ENCODE results near the gene STPG3. TPM values are rescaled to one million over a fixed set of nuclear protein-coding genes. Genes with fewer than 3 reads are reported as not detected.

The STPG3 gene
- total RNA-seq, 2 experiments from 2014 or later = not detected

DNA sequence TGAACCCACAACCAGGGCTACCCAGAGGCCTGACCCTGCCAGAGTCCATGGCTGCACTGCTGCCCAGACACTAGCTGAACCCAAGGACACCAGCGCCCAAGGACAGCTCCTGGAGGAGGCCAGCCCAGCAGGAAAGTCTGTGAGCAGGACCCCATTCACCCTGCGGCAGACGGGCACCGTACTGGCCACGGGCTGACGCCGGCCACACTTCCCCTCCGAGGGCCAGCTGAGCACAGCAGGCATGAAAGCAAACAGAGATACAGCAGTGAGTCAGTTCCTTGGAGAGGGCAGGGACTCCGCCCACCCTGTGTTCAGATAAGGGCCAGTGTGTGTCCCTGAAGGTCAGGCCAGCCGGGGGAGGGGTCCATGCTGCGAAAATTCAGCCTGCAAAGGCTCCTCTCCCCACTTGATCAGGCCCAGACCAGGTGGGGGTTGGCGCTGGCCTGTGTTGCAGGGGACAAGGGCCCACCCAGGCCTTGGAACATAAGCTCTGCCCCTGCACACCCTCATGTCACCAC is 32.3 kb upstream of the STPG3 start:
- Mint-ChIP-seq H3K9me3 (no peaks in the 10 kb centered on the region), H3K36me3 (ENCODE audit: low read depth) (no peaks in the 10 kb centered on the region)
- CTCF ChIA-PET = interaction anchor here (0.9 kb wide), 1 partner anchor 29 kb away, joined by 3 read pairs; no protein-coding TSS in a partner anchor

DNA sequence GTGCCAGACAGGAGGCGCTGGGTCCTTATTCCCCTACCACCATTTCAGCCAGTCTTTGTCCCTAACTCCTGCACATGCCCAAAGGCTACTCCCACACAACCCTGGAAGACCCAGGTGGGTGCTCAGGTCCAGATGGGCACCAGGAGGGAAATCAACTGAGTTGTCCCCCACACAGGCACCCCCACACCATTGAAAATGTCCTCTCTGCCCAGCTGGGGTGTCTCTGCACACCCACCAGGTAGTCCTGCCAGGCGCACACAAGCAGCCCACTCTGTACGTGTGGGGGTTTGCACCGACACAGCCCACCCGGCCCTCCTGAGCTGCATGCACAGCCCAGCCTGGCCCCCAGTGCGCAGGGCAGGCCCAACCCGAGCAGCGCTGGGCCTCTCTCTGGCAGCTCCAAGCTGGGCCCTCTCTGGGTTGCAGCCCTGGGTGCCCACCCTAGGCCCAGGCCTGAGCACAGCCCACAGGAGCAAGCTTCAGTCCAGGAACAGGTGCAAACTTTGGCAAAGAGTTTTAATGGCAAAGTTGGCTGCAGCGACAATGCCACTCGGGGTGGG is 31.2 kb upstream of the STPG3 start:
- TF ChIP-seq, protein P1, sequence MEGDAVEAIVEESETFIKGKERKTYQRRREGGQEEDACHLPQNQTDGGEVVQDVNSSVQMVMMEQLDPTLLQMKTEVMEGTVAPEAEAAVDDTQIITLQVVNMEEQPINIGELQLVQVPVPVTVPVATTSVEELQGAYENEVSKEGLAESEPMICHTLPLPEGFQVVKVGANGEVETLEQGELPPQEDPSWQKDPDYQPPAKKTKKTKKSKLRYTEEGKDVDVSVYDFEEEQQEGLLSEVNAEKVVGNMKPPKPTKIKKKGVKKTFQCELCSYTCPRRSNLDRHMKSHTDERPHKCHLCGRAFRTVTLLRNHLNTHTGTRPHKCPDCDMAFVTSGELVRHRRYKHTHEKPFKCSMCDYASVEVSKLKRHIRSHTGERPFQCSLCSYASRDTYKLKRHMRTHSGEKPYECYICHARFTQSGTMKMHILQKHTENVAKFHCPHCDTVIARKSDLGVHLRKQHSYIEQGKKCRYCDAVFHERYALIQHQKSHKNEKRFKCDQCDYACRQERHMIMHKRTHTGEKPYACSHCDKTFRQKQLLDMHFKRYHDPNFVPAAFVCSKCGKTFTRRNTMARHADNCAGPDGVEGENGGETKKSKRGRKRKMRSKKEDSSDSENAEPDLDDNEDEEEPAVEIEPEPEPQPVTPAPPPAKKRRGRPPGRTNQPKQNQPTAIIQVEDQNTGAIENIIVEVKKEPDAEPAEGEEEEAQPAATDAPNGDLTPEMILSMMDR (IDR thresholded peaks at IDR 0.05) = no peak
- H3K27ac Mint-ChIP-seq = no peak overlapping the region
- DNase-seq (no peak), ATAC-seq (no peak)
- intact Hi-C loops (cut with micrococcal nuclease) = no loop called here
- peaks cover 8% of the 10 kb centered on the region for H3K4me1 Mint-ChIP-seq (ENCODE audit: low read depth)
- no peaks in the 10 kb centered on the region for H3K36me3 Mint-ChIP-seq (ENCODE audit: low read depth)
- no peaks in the 10 kb centered on the region for H3K9me3 Mint-ChIP-seq
- H3K4me3 Mint-ChIP-seq = peak overlapping the region; percentile 17
- no peaks in the 10 kb centered on the region for H3K27me3 Mint-ChIP-seq
- ChIA-PET POLR2A (interaction anchor here (1.8 to 7.1 kb wide), 3 partner anchors 10 to 21 kb away, joined by 5 to 44 read pairs (median 9); partner anchors contain the start of genes NDOR1, TMEM203 and TUBB4B), CTCF (interaction anchor here (8.9 kb wide), 1 partner anchor 17 kb away, joined by 58 read pairs; no protein-coding TSS in a partner anchor)

More for the DNA sequence above, 32.3 kb upstream of the STPG3 start:
- ATAC-seq = no peak
- intact Hi-C loops (cut with micrococcal nuclease) = no loop called here
- TF ChIP-seq, protein P1 (IDR thresholded peaks at IDR 0.05) = no peak
- POLR2A ChIA-PET = interaction anchor here (2.8 to 7.1 kb wide), 2 partner anchors 9 to 13 kb away, joined by 9 to 44 read pairs; partner anchors contain the start of genes NDOR1 and TMEM203
- Mint-ChIP-seq H3K27ac (no peak overlapping the region), H3K4me3 (no peak overlapping the region), H3K27me3 (no peaks in the 10 kb centered on the region), H3K4me1 (ENCODE audit: low read depth) (peaks cover 4% of the 10 kb centered on the region)
- no peak for DNase-seq

DNA sequence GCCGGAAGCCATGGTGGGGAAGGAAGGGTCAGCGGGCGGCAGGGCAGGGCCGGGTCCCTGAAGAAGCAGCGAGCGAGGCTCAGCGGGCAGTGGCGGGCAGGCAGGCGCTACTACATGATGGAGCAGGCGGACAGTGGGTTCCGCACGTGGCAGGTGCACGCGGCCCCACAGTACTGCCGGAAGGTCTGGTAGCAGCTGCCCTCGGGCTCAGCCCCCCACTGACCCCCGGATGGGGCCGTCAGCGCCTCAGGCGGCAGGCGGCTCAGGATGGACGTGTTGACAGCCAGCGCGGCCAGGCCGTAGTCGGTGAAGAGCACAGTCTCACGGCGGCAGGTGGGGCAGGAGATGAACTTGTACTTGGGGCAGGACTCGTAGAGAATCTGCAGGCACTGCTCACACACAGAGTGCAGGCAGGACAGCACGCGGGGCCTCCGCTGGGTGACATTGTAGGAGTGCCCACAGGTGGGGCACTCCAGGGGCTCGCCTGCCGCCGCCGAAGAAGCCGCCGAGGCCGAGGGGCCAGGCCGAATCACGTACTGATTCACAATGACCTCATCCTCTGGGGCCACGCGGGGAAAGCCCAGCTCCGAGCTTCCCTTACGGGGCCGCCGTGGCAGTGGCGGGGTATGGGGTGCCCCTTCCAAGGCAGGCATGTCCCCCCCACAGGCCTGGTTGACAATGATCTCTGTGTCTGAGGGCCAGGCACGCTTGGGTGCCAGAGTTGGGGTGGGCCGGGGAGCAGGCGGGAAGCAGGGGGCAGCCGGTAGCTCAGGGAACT is 30.6 kb upstream of the STPG3 start:
- no peak overlapping the region for H3K27ac Mint-ChIP-seq
- intact Hi-C loops (cut with micrococcal nuclease) = no loop called here
- no peaks in the 10 kb centered on the region for H3K27me3 Mint-ChIP-seq
- DNase-seq (no peak), ATAC-seq (no peak)
- TF ChIP-seq, protein P1 (IDR thresholded peaks at IDR 0.05) = no peak
- H3K4me1 Mint-ChIP-seq (ENCODE audit: low read depth) = peaks cover 8% of the 10 kb centered on the region
- no peaks in the 10 kb centered on the region for H3K9me3 Mint-ChIP-seq
- no peaks in the 10 kb centered on the region for H3K36me3 Mint-ChIP-seq (ENCODE audit: low read depth)
- CTCF ChIA-PET = interaction anchor here (1.4 to 8.9 kb wide), 3 partner anchors 11 to 20 kb away, joined by 3 to 58 read pairs (median 8); no protein-coding TSS in a partner anchor
- POLR2A ChIA-PET = interaction anchor here (1.8 to 7.1 kb wide), 3 partner anchors 10 to 20 kb away, joined by 5 to 44 read pairs (median 9); partner anchors contain the start of genes NDOR1, TMEM203 and TUBB4B
- peak overlapping the region; percentile 34 for H3K4me3 Mint-ChIP-seq

DNA sequence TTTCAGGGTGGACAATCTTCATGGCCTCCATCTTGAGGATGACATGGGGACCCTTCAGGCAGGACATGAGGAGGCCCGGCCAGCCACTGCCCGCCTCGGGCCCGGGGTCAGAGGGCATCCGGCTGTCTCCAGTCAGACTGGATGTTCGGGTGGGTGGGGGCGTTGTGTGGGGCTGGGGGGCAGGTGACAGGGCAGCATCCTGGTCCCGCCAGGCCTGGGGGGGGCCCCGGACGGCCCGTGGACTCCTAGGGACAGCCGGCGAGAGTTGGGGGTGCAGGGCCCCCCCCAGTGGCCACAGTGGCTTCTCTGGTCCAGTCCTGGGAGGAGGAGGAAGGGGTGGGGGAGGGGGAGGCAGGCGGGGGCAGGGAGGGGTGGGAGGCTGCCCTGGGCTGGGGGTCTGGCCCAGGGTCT is 30.0 kb upstream of the STPG3 start:
- no peak for DNase-seq
- TF ChIP-seq, protein P1 (IDR thresholded peaks at IDR 0.05) = no peak
- Mint-ChIP-seq H3K27ac (no peak overlapping the region), H3K4me1 (ENCODE audit: low read depth) (peaks cover 8% of the 10 kb centered on the region), H3K9me3 (no peaks in the 10 kb centered on the region), H3K4me3 (peak overlapping the region; percentile 34), H3K27me3 (no peaks in the 10 kb centered on the region), H3K36me3 (ENCODE audit: low read depth) (no peaks in the 10 kb centered on the region)
- ChIA-PET CTCF (interaction anchor here (1.4 to 8.9 kb wide), 3 partner anchors 12 to 20 kb away, joined by 3 to 58 read pairs (median 8); no protein-coding TSS in a partner anchor), POLR2A (interaction anchor here (1.8 to 7.1 kb wide), 3 partner anchors 11 to 20 kb away, joined by 5 to 44 read pairs (median 9); partner anchors contain the start of genes NDOR1, TMEM203 and TUBB4B)
- no peak for ATAC-seq
- intact Hi-C loops (cut with micrococcal nuclease) = no loop called here

Measured in activated CD8-positive, alpha-beta T cell treated with anti-CD3 and anti-CD28 coated beads for 36 hours (primary cell).